Measurements from ENCODE around the gene PDZRN3. TPM values are rescaled to one million over a fixed set of nuclear protein-coding genes. Genes with fewer than 3 reads are reported as not detected.

Gene PDZRN3
- total and polyA plus RNA-seq, 2 experiments from 2014 or later: 42.9 to 60.5 TPM

DNA sequence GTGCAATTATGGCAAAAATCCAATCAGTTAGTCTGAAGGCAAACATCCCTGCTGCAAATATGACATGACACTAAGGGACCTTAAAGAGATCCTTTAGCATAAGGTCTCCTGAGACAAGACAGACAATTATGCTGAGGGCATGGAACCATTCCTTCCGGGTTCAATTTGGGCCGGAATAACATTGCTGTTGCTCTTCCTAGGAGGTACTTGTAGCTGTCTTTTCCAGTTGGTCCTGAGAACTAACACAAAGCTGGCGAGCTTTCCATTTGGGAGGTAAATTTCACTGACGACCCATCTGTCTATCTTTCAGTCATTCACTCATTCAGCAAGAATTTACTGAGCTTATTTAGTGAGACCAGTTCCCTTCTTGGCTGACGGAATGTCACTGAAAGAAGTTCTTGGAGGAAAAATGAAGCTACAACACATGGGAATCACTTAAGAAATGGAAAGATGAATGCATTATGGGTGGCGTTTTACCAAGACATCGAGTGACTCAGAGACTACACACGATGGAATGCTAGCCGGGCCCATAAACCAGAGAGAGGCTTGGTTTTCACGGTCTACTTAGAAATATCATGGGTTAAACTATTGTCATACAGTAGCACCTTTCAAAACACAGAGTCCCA lies 215.5 kb downstream of the PDZRN3 start:
- Histone ChIP-seq H3K4me2 (no peak overlapping the region), H3K9me2 (replicated peaks; ENCODE audit: insufficient read depth) (no peaks in the 10 kb centered on the region), H3K79me2 (peaks cover 36% of the 10 kb centered on the region), H3K9me3 (ENCODE audit: low read depth) (no peaks in the 10 kb centered on the region), H3K27ac (no peak overlapping the region), H2AFZ (no peak overlapping the region), H3K4me1 (ENCODE audit: insufficient read depth) (no peaks in the 10 kb centered on the region), H3K27me3 (no peaks in the 10 kb centered on the region), H3K4me3 (no peak overlapping the region), H3K36me3 (replicated peaks; ENCODE audit: insufficient read depth, low read depth) (no peaks in the 10 kb centered on the region), H4K20me1 (ENCODE audit: insufficient read depth, poor library complexity, severe bottlenecking) (peaks cover 16% of the 10 kb centered on the region)
- TF ChIP-seq, protein P1, sequence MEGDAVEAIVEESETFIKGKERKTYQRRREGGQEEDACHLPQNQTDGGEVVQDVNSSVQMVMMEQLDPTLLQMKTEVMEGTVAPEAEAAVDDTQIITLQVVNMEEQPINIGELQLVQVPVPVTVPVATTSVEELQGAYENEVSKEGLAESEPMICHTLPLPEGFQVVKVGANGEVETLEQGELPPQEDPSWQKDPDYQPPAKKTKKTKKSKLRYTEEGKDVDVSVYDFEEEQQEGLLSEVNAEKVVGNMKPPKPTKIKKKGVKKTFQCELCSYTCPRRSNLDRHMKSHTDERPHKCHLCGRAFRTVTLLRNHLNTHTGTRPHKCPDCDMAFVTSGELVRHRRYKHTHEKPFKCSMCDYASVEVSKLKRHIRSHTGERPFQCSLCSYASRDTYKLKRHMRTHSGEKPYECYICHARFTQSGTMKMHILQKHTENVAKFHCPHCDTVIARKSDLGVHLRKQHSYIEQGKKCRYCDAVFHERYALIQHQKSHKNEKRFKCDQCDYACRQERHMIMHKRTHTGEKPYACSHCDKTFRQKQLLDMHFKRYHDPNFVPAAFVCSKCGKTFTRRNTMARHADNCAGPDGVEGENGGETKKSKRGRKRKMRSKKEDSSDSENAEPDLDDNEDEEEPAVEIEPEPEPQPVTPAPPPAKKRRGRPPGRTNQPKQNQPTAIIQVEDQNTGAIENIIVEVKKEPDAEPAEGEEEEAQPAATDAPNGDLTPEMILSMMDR (IDR thresholded peaks at IDR 0.05; ENCODE audit: poor library complexity): no peak
- TF ChIP-seq EZH2phosphoT487 (IDR thresholded peaks at IDR 0.05; ENCODE audit: low read depth, severe bottlenecking, unreplicated experiment) (no peak), EZH2 (IDR thresholded peaks at IDR 0.05; ENCODE audit: borderline replicate concordance) (no peak)
- WGBS (ENCODE audit: low lambda C conversion rate, missing lambda C conversion rate): 84% methylated on average over 10 of the region's 10 CpGs
- no peak for DNase-seq (ENCODE audit: low spot score)

DNA sequence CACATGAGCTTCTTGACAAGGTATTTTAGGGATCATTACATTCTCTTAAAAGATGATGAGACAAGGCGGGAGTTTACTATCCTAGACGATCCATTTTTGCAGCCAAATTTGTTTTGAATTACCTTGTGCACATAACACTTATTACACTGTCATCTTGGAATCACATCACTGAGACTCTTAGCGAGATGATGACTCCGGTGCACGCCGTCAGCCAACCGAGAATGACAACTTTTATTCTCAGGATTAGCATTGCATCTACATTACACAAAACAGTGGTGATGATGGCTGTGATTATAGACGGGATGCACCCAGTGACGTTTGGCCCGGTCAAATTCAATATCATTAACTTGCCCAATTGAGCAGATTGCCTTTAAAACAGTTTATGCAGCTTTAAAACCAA lies 216.1 kb downstream of the PDZRN3 start:
- Histone ChIP-seq H3K27me3 (no peaks in the 10 kb centered on the region), H3K79me2 (peaks cover 35% of the 10 kb centered on the region), H3K9me2 (replicated peaks; ENCODE audit: insufficient read depth) (no peaks in the 10 kb centered on the region), H4K20me1 (ENCODE audit: insufficient read depth, poor library complexity, severe bottlenecking) (peaks cover 16% of the 10 kb centered on the region), H3K27ac (no peak overlapping the region), H2AFZ (no peak overlapping the region), H3K36me3 (replicated peaks; ENCODE audit: insufficient read depth, low read depth) (no peaks in the 10 kb centered on the region), H3K4me1 (ENCODE audit: insufficient read depth) (no peaks in the 10 kb centered on the region), H3K9me3 (ENCODE audit: low read depth) (no peaks in the 10 kb centered on the region), H3K4me2 (no peak overlapping the region), H3K4me3 (no peak overlapping the region)
- TF ChIP-seq EZH2phosphoT487 (IDR thresholded peaks at IDR 0.05; ENCODE audit: low read depth, severe bottlenecking, unreplicated experiment): no peak
- TF ChIP-seq, protein P1 (IDR thresholded peaks at IDR 0.05; ENCODE audit: poor library complexity): no peak
- no peak for TF ChIP-seq EZH2 (IDR thresholded peaks at IDR 0.05; ENCODE audit: borderline replicate concordance)
- DNase-seq (ENCODE audit: low spot score): no peak
- WGBS (ENCODE audit: low lambda C conversion rate, missing lambda C conversion rate): 85% methylated on average over 10 of the region's 10 CpGs

DNA sequence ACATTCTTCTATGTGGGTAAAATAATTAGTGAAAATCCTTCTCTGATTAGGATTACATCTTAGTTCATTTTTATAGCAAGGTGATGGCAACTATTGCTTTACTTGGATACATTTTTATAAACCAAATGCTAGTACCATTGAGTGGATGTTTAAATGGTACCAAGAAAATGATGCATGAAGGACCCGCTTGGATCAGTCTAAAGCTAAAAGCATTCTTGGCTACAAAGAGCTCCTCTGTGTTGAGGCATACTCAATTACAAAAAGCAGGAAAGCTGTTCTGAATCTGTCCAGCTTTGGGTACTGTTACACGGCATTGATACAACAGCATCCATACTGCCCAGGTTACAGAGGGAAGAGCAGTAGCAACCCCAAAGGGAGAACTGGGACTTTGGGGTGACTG lies 217.2 kb downstream of the PDZRN3 start:
- Histone ChIP-seq H4K20me1 (ENCODE audit: insufficient read depth, poor library complexity, severe bottlenecking) (peaks cover 16% of the 10 kb centered on the region), H3K9me3 (ENCODE audit: low read depth) (no peaks in the 10 kb centered on the region), H3K4me3 (no peak overlapping the region), H3K27me3 (no peaks in the 10 kb centered on the region), H3K4me2 (no peak overlapping the region), H3K27ac (no peak overlapping the region), H3K9me2 (replicated peaks; ENCODE audit: insufficient read depth) (no peaks in the 10 kb centered on the region), H3K4me1 (ENCODE audit: insufficient read depth) (no peaks in the 10 kb centered on the region), H3K36me3 (replicated peaks; ENCODE audit: insufficient read depth, low read depth) (no peaks in the 10 kb centered on the region), H3K79me2 (peaks cover 27% of the 10 kb centered on the region), H2AFZ (no peak overlapping the region)
- DNase-seq (ENCODE audit: low spot score): no peak
- TF ChIP-seq EZH2 (IDR thresholded peaks at IDR 0.05; ENCODE audit: borderline replicate concordance): no peak
- TF ChIP-seq EZH2phosphoT487 (IDR thresholded peaks at IDR 0.05; ENCODE audit: low read depth, severe bottlenecking, unreplicated experiment): no peak
- 87% methylated on average over 2 of the region's 2 CpGs for WGBS (ENCODE audit: low lambda C conversion rate, missing lambda C conversion rate)

DNA sequence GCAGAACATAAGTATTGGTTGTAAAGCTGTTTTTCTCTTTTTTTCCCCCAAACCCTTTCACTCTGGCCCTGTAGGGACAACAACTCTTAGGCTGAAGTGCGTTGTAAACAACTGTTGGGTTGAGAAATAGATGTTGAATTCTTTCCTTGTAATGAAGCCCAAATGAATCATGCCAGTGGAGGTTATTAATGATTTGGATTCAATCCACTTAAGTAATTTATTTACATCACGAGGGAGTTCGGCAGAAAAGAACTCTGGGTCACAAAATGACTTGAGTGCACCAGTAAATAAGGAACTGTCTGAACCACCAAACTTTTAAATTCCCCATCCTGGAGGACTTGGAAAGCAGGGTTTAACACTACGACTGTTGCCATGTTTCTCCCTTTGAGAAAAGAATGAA lies 218.9 kb downstream of the PDZRN3 start:
- H3K4me3 ChIP-seq: no peak overlapping the region
- H3K27me3 ChIP-seq: no peaks in the 10 kb centered on the region
- peaks cover 20% of the 10 kb centered on the region for H3K79me2 ChIP-seq
- H2AFZ ChIP-seq: no peak overlapping the region
- WGBS (ENCODE audit: low lambda C conversion rate, missing lambda C conversion rate): 68% methylated on average over 4 of the region's 4 CpGs
- no peaks in the 10 kb centered on the region for H3K36me3 ChIP-seq (replicated peaks; ENCODE audit: insufficient read depth, low read depth)
- DNase-seq (ENCODE audit: low spot score): no peak
- peaks cover 9% of the 10 kb centered on the region for H4K20me1 ChIP-seq (ENCODE audit: insufficient read depth, poor library complexity, severe bottlenecking)
- no peak overlapping the region for H3K4me2 ChIP-seq
- no peaks in the 10 kb centered on the region for H3K4me1 ChIP-seq (ENCODE audit: insufficient read depth)
- no peak for TF ChIP-seq EZH2 (IDR thresholded peaks at IDR 0.05; ENCODE audit: borderline replicate concordance)
- no peak for TF ChIP-seq EZH2phosphoT487 (IDR thresholded peaks at IDR 0.05; ENCODE audit: low read depth, severe bottlenecking, unreplicated experiment)
- TF ChIP-seq, protein P1 (IDR thresholded peaks at IDR 0.05; ENCODE audit: poor library complexity): no peak
- H3K27ac ChIP-seq: peak overlapping the region; percentile 26
- H3K9me3 ChIP-seq (ENCODE audit: low read depth): no peaks in the 10 kb centered on the region
- no peaks in the 10 kb centered on the region for H3K9me2 ChIP-seq (replicated peaks; ENCODE audit: insufficient read depth)
